A549 treated with ZK216348 at 1 μM for 4 hours (cell line): ENCODE results near the gene OR2AE1. TPM values are rescaled to one million over a fixed set of nuclear protein-coding genes. Genes with fewer than 3 reads are reported as not detected.

Source experiments
- total RNA-seq: library from RNA; stranded (reverse); fragments of 200-300 nt; extraction: Qiagen RNA extraction; gene quantifications from 5 replicates; pipeline ENCODE4 v1.2.3, GENCODE V29; 2022; ENCODE audit warnings: low read depth

The OR2AE1 gene
- total RNA-seq: not detected in 5 replicates

GRCh38 chr7:99876933-99877332 is at the start of gene OR2AE1:
Gene OR2AE1, minus strand, starts transcription at chr7:99877033. Its CDS starts 0 bp downstream, at chr7:99877033.

GRCh38 chr7:99918959-99919813 is 42.4 kb upstream of the OR2AE1 start, which contains the start of gene TRIM4:
Gene TRIM4, minus strand, starts transcription at chr7:99919530. Its CDS starts 129 bp downstream, at chr7:99919401.

Other genes starting within 250 kb of the OR2AE1 start
- 1.1 to 2.0 TPM (median 1.8 TPM) in 5 replicates for gene CYP3A5, start 197.0 kb downstream of the OR2AE1 start, total RNA-seq
- gene CYP3A7, start 141.8 kb downstream of the OR2AE1 start, total RNA-seq: not detected in 5 replicates
- gene CYP3A4, start 92.8 kb downstream of the OR2AE1 start, total RNA-seq: not detected in 5 replicates
- not detected in 5 replicates for gene CYP3A43, start 49.0 kb downstream of the OR2AE1 start, total RNA-seq
- gene TRIM4, start 42.5 kb upstream of the OR2AE1 start, total RNA-seq: 23.0 to 34.7 TPM (median 27.0 TPM) in 5 replicates
- not detected in 5 replicates for gene GJC3, start 52.6 kb upstream of the OR2AE1 start, total RNA-seq
- 0.31 TPM in 1 of 5 replicates, not detected in the others for gene AZGP1, start 99.0 kb upstream of the OR2AE1 start, total RNA-seq
- gene ZKSCAN1, start 138.6 kb upstream of the OR2AE1 start, total RNA-seq: 5.8 to 11.6 TPM (median 8.9 TPM) in 5 replicates
- 8.3 to 11.5 TPM (median 10.0 TPM) in 5 replicates for gene ZSCAN21, start 172.7 kb upstream of the OR2AE1 start, total RNA-seq
- gene ZNF3, start 204.7 kb upstream of the OR2AE1 start, total RNA-seq: 17.2 to 21.9 TPM (median 20.4 TPM) in 5 replicates
- 143 to 198 TPM (median 176 TPM) in 5 replicates for gene COPS6, start 211.9 kb upstream of the OR2AE1 start, total RNA-seq
- gene MCM7, start 224.4 kb upstream of the OR2AE1 start, total RNA-seq: 205 to 248 TPM (median 245 TPM) in 5 replicates
- 12.8 to 17.5 TPM (median 16.1 TPM) in 5 replicates for gene AP4M1, start 224.6 kb upstream of the OR2AE1 start, total RNA-seq
- gene TAF6, start 242.3 kb upstream of the OR2AE1 start, total RNA-seq: 57.0 to 69.0 TPM (median 65.2 TPM) in 5 replicates
- gene CNPY4, start 242.6 kb upstream of the OR2AE1 start, total RNA-seq: 10.6 to 13.4 TPM (median 11.9 TPM) in 5 replicates
- gene MBLAC1, start 249.9 kb upstream of the OR2AE1 start, total RNA-seq: 2.8 to 3.5 TPM (median 3.0 TPM) in 5 replicates